A549 (cell line): ENCODE results near the gene PUM1. TPM values are rescaled to one million over a fixed set of nuclear protein-coding genes. Genes with fewer than 3 reads are reported as not detected.

Experiments
- ATAC-seq, 2 experiments: fragments of 200-7000 bp in 1 of 2; fragments of >200 bp in 1 of 2; cut with Nextera tagmentation in 1 of 2; cut with Tn5 transposase in 1 of 2; 3 replicates each; pipeline versions ENCODE4 v1.8.0 to v1.9.1; 2018 to 2020; ENCODE audit warnings: mild to moderate bottlenecking in 1 of 2, moderate library complexity in 1 of 2
- CTCF ChIA-PET: fragments of 300-600 bp; sonication (Branson Sonifier 250); formaldehyde crosslinking; extraction: SDS; loops from one replicate; lab custom pipeline; 2021; ENCODE audit warnings: antibody characterized with exemption, inconsistent platforms; lab: Yijun Ruan, JAX
- POLR2A ChIA-PET: fragments of 350-600 bp; formaldehyde crosslinking; extraction: SDS; loops from one replicate; lab custom pipeline; 2021; ENCODE audit warnings: antibody characterized with exemption, inconsistent platforms; lab: Yijun Ruan, JAX
- DNase-seq, 2 experiments: peaks; one replicate each; pipeline versions ENCODE4 v3.0.0 to v3.0.0-alpha.2; 2011 to 2016; ENCODE audit warnings: low read depth in 1 of 2, low spot score in 1 of 2
- FAIRE-seq: peaks from 2 replicates; lab custom pipeline; 2011; peaks lifted over from hg19 to GRCh38; lab: Jason Lieb, UNC
- H3K27ac ChIP-seq, 2 experiments: fragments of >200 bp; sonication (Bioruptor Twin); formaldehyde crosslinking; 3 replicates each; pipeline ENCODE4 v1.5.1; 2016 to 2017
- H3K4me1 ChIP-seq: fragments of >200 bp; sonication (Bioruptor Twin); formaldehyde crosslinking; 3 replicates; pipeline ENCODE4 v1.6.1; 2016
- H3K4me2 ChIP-seq: fragments of >200 bp; sonication (Bioruptor Twin); formaldehyde crosslinking; 3 replicates; pipeline ENCODE4 v1.6.1; 2016
- H3K4me3 ChIP-seq: fragments of >200 bp; sonication (Bioruptor Twin); formaldehyde crosslinking; 3 replicates; pipeline ENCODE4 v1.5.1; 2016
- H3K9me3 ChIP-seq: fragments of >200 bp; sonication (Bioruptor Twin); formaldehyde crosslinking; 3 replicates; pipeline ENCODE4 v1.6.1; 2016
- BCL3 ChIP-seq: fragments of >200 bp; sonication (Bioruptor Twin); formaldehyde crosslinking; IDR thresholded peaks from 3 replicates; pipeline ENCODE4 v1.6.1; 2016
- CHD4 ChIP-seq: fragments of 200-600 bp; sonication (generic); IDR thresholded peaks from 2 replicates; pipeline ENCODE4 v1.6.1; 2016; ENCODE audit warnings: antibody characterized with exemption, mild to moderate bottlenecking, borderline replicate concordance
- CTCF ChIP-seq: fragments of >200 bp; sonication (Bioruptor Twin); formaldehyde crosslinking; IDR thresholded peaks from 3 replicates; pipeline ENCODE4 v1.5.1; 2016
- E2F6 ChIP-seq: IDR thresholded peaks from 2 replicates; pipeline ENCODE4 v1.6.1; 2012; ENCODE audit warnings: low read depth, borderline replicate concordance
- EHF ChIP-seq: fragments of 250-450 bp; sonication (Bioruptor Pico); IDR thresholded peaks from 2 replicates; pipeline ENCODE4 v1.5.0; 2020; ENCODE audit warnings: mild to moderate bottlenecking
- EHMT2 ChIP-seq: fragments of 200-600 bp; sonication (generic); IDR thresholded peaks from 2 replicates; pipeline ENCODE4 v1.6.1; 2016; ENCODE audit warnings: antibody characterized with exemption, low read depth, mild to moderate bottlenecking, moderate library complexity
- FOSL2 ChIP-seq, 2 experiments: fragments of 450-650 bp in 1 of 2; fragments of >200 bp in 1 of 2; sonication (Bioruptor Twin) in 1 of 2; formaldehyde crosslinking; IDR thresholded peaks; 2 replicates each; pipeline versions ENCODE4 v1.5.0 to v1.6.1; 2016 to 2020; ENCODE audit warnings: mild to moderate bottlenecking in 1 of 2, moderate library complexity in 1 of 2
- HES2 ChIP-seq: fragments of >200 bp; sonication (Bioruptor Twin); formaldehyde crosslinking; IDR thresholded peaks from 2 replicates; pipeline ENCODE4 v1.6.1; 2016
- HMGXB4 ChIP-seq: fragments of 250-450 bp; sonication (Bioruptor Pico); IDR thresholded peaks from 2 replicates; pipeline ENCODE4 v1.5.0; 2021; ENCODE audit warnings: mild to moderate bottlenecking, moderate library complexity, borderline replicate concordance
- HOXB13 ChIP-seq: fragments of 250-450 bp; sonication (Bioruptor Pico); IDR thresholded peaks from 2 replicates; pipeline ENCODE4 v1.5.0; 2020; ENCODE audit warnings: low read depth, mild to moderate bottlenecking, moderate library complexity
- JUN ChIP-seq, 2 experiments: fragments of >200 bp; sonication (Bioruptor Twin); formaldehyde crosslinking; IDR thresholded peaks; 2 replicates in 1 of 2; 3 replicates in 1 of 2; pipeline ENCODE4 v1.6.1; 2016 to 2017
- KDM1A ChIP-seq: fragments of 200-600 bp; sonication (generic); IDR thresholded peaks from 2 replicates; pipeline ENCODE4 v1.6.1; 2016; ENCODE audit warnings: low read depth, mild to moderate bottlenecking
- KDM5A ChIP-seq: fragments of 200-600 bp; sonication (generic); IDR thresholded peaks from 2 replicates; pipeline ENCODE4 v1.6.1; 2016; ENCODE audit warnings: antibody characterized with exemption, mild to moderate bottlenecking
- NPAS2 ChIP-seq: fragments of 250-450 bp; sonication (Bioruptor Pico); IDR thresholded peaks from 2 replicates; pipeline ENCODE4 v1.8.0; 2022; ENCODE audit warnings: mild to moderate bottlenecking, moderate library complexity, borderline replicate concordance
- NR3C1 ChIP-seq: fragments of >200 bp; sonication (Bioruptor Twin); formaldehyde crosslinking; IDR thresholded peaks from 3 replicates; pipeline ENCODE4 v1.6.1; 2017
- PHF8 ChIP-seq: fragments of 200-600 bp; sonication (generic); IDR thresholded peaks from 2 replicates; pipeline ENCODE4 v1.6.1; 2016; ENCODE audit warnings: low read depth, mild to moderate bottlenecking, antibody characterized with exemption, moderate library complexity, borderline replicate concordance
- RFX5 ChIP-seq: fragments of 450-650 bp; IDR thresholded peaks from 2 replicates; pipeline ENCODE4 v1.7.1; 2014; ENCODE audit warnings: antibody characterized with exemption, mild to moderate bottlenecking, moderate library complexity
- SREBF2 ChIP-seq: fragments of 450-650 bp; IDR thresholded peaks from 2 replicates; pipeline ENCODE4 v1.6.1; 2014; ENCODE audit warnings: mild to moderate bottlenecking, moderate library complexity
- USF2 ChIP-seq: fragments of 450-650 bp; IDR thresholded peaks from 2 replicates; pipeline ENCODE4 v1.6.1; 2014; ENCODE audit warnings: antibody characterized with exemption
- WGBS: methylation state at CpG from one replicate; pipeline ENCODE4 v1.1.6; 2017; ENCODE audit errors: missing lambda C conversion rate; 5-methylcytosine and 5-hydroxymethylcytosine counted together
- polyA plus RNA-seq, 4 experiments: library from polyadenylated mRNA; depleted of rRNA in 3 of 4; stranded (reverse); fragments of >200 nt; fragmentation: RNase III in 1 of 4; extraction: RNeasy Plus Mini Kit Qiagen cat#74134 plus additional on column Dnase treatment in 1 of 4; gene quantifications; 2 replicates in 3 of 4; 3 replicates in 1 of 4; pipeline ENCODE4 v1.2.3, GENCODE V29; 2011 to 2017

PUM1 gene
- polyA plus RNA-seq, 2 of the 4 experiments (the other 2 are of a cell fraction) = 30.2 to 55.3 TPM

- no peak for ATAC-seq
- TF ChIP-seq EHF (CRISPR knock-in tag) (no peak), NPAS2 (CRISPR knock-in tag) (no peak), HOXB13 (no peak), PHF8 (no peak), CTCF (no peak), USF2 (no peak), NR3C1 (no peak), HMGXB4 (no peak), EHMT2 (no peak), E2F6 (no peak), SREBF2 (no peak), HES2 (no peak), JUN (IDR thresholded peaks at IDR 0.05) (no peak), KDM5A (no peak), FOSL2 (IDR thresholded peaks at IDR 0.05) (no peak), FOSL2 (CRISPR knock-in tag; IDR thresholded peaks at IDR 0.05) (no peak), KDM1A (no peak)
- no peaks in the 10 kb centered on the region for H3K9me3 ChIP-seq
- POLR2A ChIA-PET = no interaction called here
- FAIRE-seq = no peak
- no peak overlapping the region for H3K27ac ChIP-seq
- H3K4me2 ChIP-seq = no peak overlapping the region
- no peak for DNase-seq
- H3K4me1 ChIP-seq = peaks cover 10% of the 10 kb centered on the region
- CTCF ChIA-PET = interaction anchor here (0.5 kb wide), 1 partner anchor 130 kb away, joined by 6 read pairs; no protein-coding TSS in a partner anchor
- H3K4me3 ChIP-seq = no peak overlapping the region
Observed at GRCh38 chr1:30982431-30982830, 83.1 kb downstream of the PUM1 start.

GRCh38 chr1:30981172-30981571, 84.3 kb downstream of the PUM1 start:
- ChIA-PET POLR2A (no interaction called here), CTCF (interaction anchor here (0.9 to 1.4 kb wide), 2 partner anchors 69 to 413 kb away, joined by 3 read pairs; no protein-coding TSS in a partner anchor)
- peaks cover 23% of the 10 kb centered on the region for H3K4me1 ChIP-seq
- DNase-seq (no peak), ATAC-seq (no peak), FAIRE-seq (no peak)
- H3K9me3 ChIP-seq = no peaks in the 10 kb centered on the region
- TF ChIP-seq CHD4 (no peak), RFX5 (no peak), BCL3 (no peak)
- H3K27ac ChIP-seq = no peak overlapping the region
- WGBS = 92% methylated on average over 6 of the region's 6 CpGs
- no peak overlapping the region for H3K4me3 ChIP-seq
- H3K4me2 ChIP-seq = no peak overlapping the region
